Activated CD8-positive, alpha-beta T cell treated with anti-CD3 and anti-CD28 coated beads, Interleukin-2, amount 10 ng/mL, durations not matched to agents 7 days and 5 days (primary cell): ENCODE data around the gene DAZAP1. TPM values are rescaled to one million over a fixed set of nuclear protein-coding genes. Genes with fewer than 3 reads are reported as not detected.
A peak's percentile ranks its signal among the peaks of the same experiment; 100 is the strongest.

Experiments used
- ATAC-seq: fragments of 150-1000 bp; cut with Tn5 transposase; one replicate; pipeline ENCODE4 v1.10.0; 2021; ENCODE audit warnings: moderate library complexity
- CTCF ChIA-PET: fragments of 350-600 bp; sonication (Branson Sonifier 250); formaldehyde crosslinking; loops from one replicate; lab custom pipeline; 2021; ENCODE audit warnings: antibody characterized with exemption; lab: Charles Lee
- POLR2A ChIA-PET: fragments of 350-600 bp; sonication (Branson Sonifier 250); formaldehyde crosslinking; loops from one replicate; lab custom pipeline; 2021; ENCODE audit warnings: antibody characterized with exemption; lab: Charles Lee
- DNase-seq: peaks from one replicate; pipeline ENCODE4 v3.0.0-alpha.2; 2020
- H3K27ac Mint-ChIP-seq: one replicate; pipeline ENCODE4 v1.8.0; 2021; ENCODE audit warnings: mild to moderate bottlenecking, mixed read lengths
- H3K27me3 Mint-ChIP-seq: one replicate; pipeline ENCODE4 v1.8.0; 2021; ENCODE audit warnings: low read depth, mixed read lengths
- H3K36me3 Mint-ChIP-seq: one replicate; pipeline ENCODE4 v1.8.0; 2021; ENCODE audit warnings: low read depth, mixed read lengths
- H3K4me1 Mint-ChIP-seq: one replicate; pipeline ENCODE4 v1.8.0; 2021; ENCODE audit warnings: low read depth, mixed read lengths
- H3K4me3 Mint-ChIP-seq: one replicate; pipeline ENCODE4 v1.8.0; 2021; ENCODE audit warnings: mild to moderate bottlenecking, mixed read lengths
- H3K9me3 Mint-ChIP-seq: one replicate; pipeline ENCODE4 v1.8.0; 2022; ENCODE audit warnings: mixed read lengths; ENCODE audit not compliant: insufficient read depth
- total RNA-seq, 2 experiments: library from RNA; stranded (reverse); gene quantifications; one replicate each; pipeline ENCODE4 v1.2.3, GENCODE V29; 2021

DAZAP1 gene
- total RNA-seq, 2 experiments from 2014 or later = 264 to 270 TPM

DNA sequence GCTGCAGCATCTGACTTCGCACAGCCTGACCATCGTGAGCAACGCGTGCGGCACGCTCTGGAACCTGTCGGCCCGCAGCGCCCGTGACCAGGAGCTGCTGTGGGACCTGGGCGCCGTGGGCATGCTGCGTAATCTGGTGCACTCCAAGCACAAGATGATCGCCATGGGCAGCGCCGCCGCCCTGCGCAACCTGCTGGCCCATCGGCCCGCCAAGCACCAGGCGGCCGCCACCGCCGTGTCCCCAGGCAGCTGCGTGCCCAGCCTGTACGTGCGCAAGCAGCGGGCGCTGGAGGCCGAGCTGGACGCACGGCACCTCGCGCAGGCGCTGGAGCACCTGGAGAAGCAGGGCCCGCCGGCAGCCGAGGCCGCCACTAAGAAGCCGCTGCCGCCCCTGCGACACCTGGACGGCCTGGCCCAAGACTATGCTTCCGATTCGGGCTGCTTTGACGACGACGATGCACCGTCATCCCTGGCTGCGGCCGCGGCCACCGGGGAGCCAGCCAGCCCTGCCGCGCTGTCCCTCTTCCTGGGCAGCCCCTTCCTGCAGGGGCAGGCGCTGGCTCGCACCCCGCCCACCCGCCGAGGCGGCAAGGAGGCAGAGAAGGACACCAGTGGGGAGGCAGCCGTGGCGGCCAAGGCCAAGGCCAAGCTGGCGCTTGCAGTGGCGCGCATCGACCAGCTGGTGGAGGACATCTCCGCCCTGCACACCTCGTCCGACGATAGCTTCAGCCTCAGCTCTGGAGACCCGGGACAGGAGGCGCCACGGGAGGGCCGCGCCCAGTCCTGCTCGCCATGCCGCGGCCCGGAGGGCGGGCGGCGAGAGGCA, 58.0 kb downstream of the DAZAP1 start:
- CTCF ChIA-PET = interaction anchor here (0.8 to 1.8 kb wide), 3 partner anchors 8 to 25 kb away, joined by 3 to 8 read pairs (median 3); partner anchors contain the start of gene REEP6
- ATAC-seq = peak; percentile 25
- peak; percentile 42 for DNase-seq
- POLR2A ChIA-PET = interaction anchor here (0.6 to 1.8 kb wide), 2 partner anchors 18 to 20 kb away, joined by 3 read pairs; no protein-coding TSS in a partner anchor
- Mint-ChIP-seq H3K27me3 (peaks cover 6% of the 10 kb centered on the region), H3K27ac (no peak overlapping the region), H3K9me3 (no peaks in the 10 kb centered on the region), H3K4me1 (peaks cover 4% of the 10 kb centered on the region), H3K4me3 (no peak overlapping the region), H3K36me3 (no peaks in the 10 kb centered on the region)

DNA sequence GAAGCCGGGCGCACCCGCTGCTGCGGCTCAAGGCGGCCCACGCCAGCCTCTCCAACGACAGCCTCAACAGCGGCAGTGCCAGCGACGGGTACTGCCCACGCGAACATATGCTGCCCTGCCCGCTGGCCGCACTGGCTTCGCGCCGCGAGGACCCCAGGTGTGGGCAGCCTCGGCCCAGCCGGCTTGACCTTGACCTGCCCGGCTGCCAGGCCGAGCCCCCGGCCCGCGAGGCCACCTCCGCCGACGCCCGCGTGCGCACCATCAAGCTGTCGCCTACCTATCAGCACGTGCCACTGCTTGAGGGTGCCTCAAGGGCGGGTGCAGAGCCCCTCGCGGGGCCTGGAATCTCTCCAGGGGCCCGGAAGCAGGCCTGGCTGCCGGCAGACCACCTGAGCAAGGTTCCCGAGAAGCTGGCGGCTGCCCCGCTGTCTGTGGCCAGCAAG, 58.7 kb downstream of the DAZAP1 start:
- CTCF ChIA-PET = interaction anchor here (0.8 to 1.8 kb wide), 3 partner anchors 9 to 25 kb away, joined by 3 to 8 read pairs (median 3); partner anchors contain the start of gene REEP6
- H3K9me3 Mint-ChIP-seq = no peaks in the 10 kb centered on the region
- H3K4me3 Mint-ChIP-seq = no peak overlapping the region
- H3K27me3 Mint-ChIP-seq = peaks cover 6% of the 10 kb centered on the region
- no peaks in the 10 kb centered on the region for H3K36me3 Mint-ChIP-seq
- peaks cover 5% of the 10 kb centered on the region for H3K4me1 Mint-ChIP-seq
- ATAC-seq (no peak), DNase-seq (no peak)
- POLR2A ChIA-PET = interaction anchor here (0.6 to 1.8 kb wide), 3 partner anchors 19 to 25 kb away, joined by 3 read pairs; partner anchors contain the start of gene REEP6
- H3K27ac Mint-ChIP-seq = no peak overlapping the region

DNA sequence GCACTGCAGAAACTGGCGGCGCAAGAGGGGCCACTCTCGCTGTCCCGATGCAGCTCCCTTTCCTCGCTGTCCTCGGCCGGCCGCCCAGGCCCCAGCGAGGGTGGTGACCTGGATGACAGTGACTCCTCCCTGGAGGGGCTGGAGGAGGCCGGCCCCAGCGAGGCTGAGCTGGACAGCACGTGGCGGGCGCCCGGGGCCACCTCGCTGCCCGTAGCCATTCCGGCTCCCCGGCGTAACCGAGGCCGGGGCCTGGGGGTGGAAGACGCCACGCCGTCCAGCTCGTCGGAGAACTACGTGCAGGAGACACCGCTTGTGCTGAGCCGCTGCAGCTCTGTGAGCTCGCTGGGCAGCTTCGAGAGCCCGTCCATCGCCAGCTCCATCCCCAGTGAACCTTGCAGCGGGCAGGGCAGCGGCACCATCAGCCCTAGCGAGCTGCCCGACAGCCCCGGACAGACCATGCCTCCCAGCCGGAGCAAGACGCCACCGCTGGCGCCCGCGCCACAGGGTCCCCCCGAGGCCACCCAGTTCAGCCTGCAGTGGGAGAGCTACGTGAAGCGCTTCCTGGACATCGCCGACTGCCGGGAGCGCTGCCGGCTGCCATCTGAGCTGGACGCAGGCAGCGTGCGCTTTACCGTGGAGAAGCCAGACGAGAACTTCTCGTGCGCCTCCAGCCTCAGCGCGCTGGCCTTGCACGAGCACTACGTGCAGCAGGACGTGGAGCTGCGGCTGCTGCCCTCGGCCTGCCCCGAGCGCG, 59.3 kb downstream of the DAZAP1 start:
- POLR2A ChIA-PET = interaction anchor here (1.4 to 1.8 kb wide), 2 partner anchors 22 to 24 kb away, joined by 3 read pairs; partner anchors contain the start of gene REEP6

DNA sequence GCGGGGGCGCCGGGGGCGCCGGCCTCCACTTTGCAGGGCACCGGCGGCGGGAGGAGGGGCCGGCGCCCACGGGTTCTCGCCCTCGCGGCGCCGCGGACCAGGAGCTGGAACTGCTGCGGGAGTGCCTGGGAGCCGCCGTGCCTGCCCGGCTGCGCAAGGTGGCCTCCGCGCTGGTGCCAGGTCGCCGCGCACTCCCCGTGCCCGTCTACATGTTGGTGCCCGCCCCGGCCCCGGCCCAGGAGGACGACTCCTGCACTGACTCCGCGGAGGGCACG, 59.8 kb downstream of the DAZAP1 start:
- peaks cover 15% of the 10 kb centered on the region for H3K27me3 Mint-ChIP-seq

More for the DNA sequence above, 59.3 kb downstream of the DAZAP1 start:
- no peaks in the 10 kb centered on the region for H3K9me3 Mint-ChIP-seq
- no peak overlapping the region for H3K27ac Mint-ChIP-seq
- no peak for DNase-seq
- ATAC-seq = no peak
- CTCF ChIA-PET = interaction anchor here (0.7 to 1.8 kb wide), 4 partner anchors 9 to 24 kb away, joined by 3 to 8 read pairs (median 3); partner anchors contain the start of gene REEP6
- no peaks in the 10 kb centered on the region for H3K36me3 Mint-ChIP-seq
- no peak overlapping the region for H3K4me3 Mint-ChIP-seq
- peaks cover 9% of the 10 kb centered on the region for H3K4me1 Mint-ChIP-seq
- peaks cover 10% of the 10 kb centered on the region for H3K27me3 Mint-ChIP-seq

DNA sequence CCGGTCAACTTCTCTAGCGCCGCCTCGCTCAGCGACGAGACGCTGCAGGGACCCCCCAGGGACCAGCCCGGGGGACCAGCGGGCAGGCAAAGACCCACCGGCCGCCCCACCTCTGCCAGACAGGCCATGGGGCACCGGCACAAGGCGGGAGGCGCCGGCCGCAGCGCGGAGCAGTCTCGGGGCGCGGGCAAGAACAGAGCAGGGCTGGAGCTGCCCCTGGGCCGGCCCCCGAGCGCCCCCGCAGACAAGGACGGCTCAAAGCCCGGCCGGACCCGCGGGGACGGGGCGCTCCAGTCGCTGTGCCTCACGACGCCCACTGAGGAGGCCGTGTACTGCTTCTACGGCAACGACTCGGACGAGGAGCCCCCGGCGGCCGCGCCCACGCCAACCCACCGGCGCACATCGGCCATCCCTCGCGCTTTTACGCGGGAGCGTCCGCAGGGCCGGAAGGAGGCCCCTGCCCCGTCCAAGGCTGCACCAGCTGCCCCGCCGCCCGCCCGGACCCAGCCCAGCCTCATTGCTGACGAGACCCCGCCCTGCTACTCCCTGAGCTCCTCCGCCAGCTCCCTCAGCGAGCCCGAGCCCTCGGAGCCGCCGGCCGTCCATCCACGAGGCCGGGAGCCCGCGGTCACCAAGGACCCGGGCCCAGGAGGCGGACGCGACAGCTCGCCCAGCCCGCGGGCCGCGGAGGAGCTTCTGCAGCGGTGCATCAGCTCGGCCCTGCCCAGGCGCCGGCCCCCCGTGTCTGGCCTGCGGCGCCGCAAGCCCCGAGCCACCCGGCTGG, 60.3 kb downstream of the DAZAP1 start:
- ATAC-seq = no peak
- Mint-ChIP-seq H3K27me3 (peaks cover 15% of the 10 kb centered on the region), H3K9me3 (no peaks in the 10 kb centered on the region), H3K27ac (no peak overlapping the region), H3K36me3 (no peaks in the 10 kb centered on the region), H3K4me3 (no peak overlapping the region), H3K4me1 (peaks cover 11% of the 10 kb centered on the region)
- POLR2A ChIA-PET = interaction anchor here (1.4 kb wide), 1 partner anchor 23 kb away, joined by 3 read pairs; the partner anchor contains the start of gene REEP6
- no peak for DNase-seq
- CTCF ChIA-PET = interaction anchor here (0.7 to 1.8 kb wide), 2 partner anchors 23 kb away, joined by 3 to 8 read pairs; partner anchors contain the start of gene REEP6

More for the DNA sequence above, 59.8 kb downstream of the DAZAP1 start:
- Mint-ChIP-seq H3K4me3 (no peak overlapping the region), H3K9me3 (no peaks in the 10 kb centered on the region), H3K4me1 (peaks cover 11% of the 10 kb centered on the region), H3K36me3 (no peaks in the 10 kb centered on the region), H3K27ac (no peak overlapping the region)
- DNase-seq (no peak), ATAC-seq (no peak)
- POLR2A ChIA-PET = interaction anchor here (1.4 to 1.8 kb wide), 2 partner anchors 22 to 24 kb away, joined by 3 read pairs; partner anchors contain the start of gene REEP6
- CTCF ChIA-PET = interaction anchor here (0.7 to 1.8 kb wide), 2 partner anchors 23 to 24 kb away, joined by 3 to 8 read pairs; partner anchors contain the start of gene REEP6

DNA sequence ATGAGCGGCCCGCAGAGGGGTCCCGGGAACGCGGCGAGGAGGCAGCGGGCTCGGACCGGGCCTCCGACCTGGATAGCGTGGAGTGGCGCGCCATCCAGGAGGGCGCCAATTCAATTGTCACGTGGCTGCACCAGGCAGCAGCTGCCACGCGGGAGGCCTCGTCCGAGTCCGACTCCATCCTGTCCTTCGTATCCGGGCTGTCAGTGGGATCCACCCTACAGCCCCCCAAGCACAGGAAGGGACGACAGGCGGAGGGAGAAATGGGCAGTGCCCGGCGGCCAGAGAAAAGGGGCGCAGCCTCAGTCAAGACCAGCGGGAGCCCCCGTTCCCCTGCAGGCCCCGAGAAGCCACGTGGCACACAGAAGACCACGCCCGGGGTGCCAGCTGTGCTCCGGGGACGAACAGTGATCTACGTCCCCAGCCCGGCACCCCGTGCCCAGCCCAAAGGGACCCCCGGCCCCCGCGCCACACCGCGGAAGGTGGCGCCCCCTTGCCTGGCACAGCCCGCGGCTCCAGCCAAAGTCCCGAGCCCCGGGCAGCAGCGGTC, 61.0 kb downstream of the DAZAP1 start:
- POLR2A ChIA-PET = no interaction called here
- H3K4me3 Mint-ChIP-seq = no peak overlapping the region
- H3K36me3 Mint-ChIP-seq = peaks cover under 1% of the 10 kb centered on the region
- no peak for ATAC-seq
- no peaks in the 10 kb centered on the region for H3K9me3 Mint-ChIP-seq
- H3K4me1 Mint-ChIP-seq = peaks cover 11% of the 10 kb centered on the region
- DNase-seq = no peak
- peaks cover 18% of the 10 kb centered on the region for H3K27me3 Mint-ChIP-seq
- H3K27ac Mint-ChIP-seq = no peak overlapping the region
- CTCF ChIA-PET = no interaction called here

DNA sequence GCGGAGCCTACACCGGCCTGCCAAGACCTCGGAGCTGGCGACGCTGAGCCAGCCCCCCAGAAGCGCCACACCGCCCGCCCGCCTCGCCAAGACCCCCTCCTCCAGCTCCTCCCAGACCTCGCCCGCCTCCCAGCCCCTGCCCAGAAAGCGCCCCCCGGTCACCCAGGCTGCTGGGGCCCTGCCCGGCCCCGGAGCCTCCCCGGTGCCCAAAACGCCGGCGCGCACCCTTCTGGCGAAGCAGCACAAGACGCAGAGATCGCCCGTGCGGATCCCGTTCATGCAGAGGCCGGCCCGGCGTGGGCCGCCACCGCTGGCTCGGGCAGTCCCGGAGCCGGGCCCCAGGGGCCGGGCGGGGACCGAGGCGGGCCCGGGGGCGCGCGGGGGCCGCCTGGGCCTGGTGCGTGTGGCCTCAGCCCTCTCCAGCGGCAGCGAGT, 61.5 kb downstream of the DAZAP1 start:
- ChIA-PET POLR2A (interaction anchor here (0.7 kb wide), 1 partner anchor 11 kb away, joined by 3 read pairs; no protein-coding TSS in a partner anchor), CTCF (no interaction called here)
- Mint-ChIP-seq H3K27me3 (peaks cover 18% of the 10 kb centered on the region), H3K27ac (no peak overlapping the region), H3K9me3 (no peaks in the 10 kb centered on the region), H3K4me1 (peaks cover 11% of the 10 kb centered on the region), H3K36me3 (peaks cover 2% of the 10 kb centered on the region), H3K4me3 (no peak overlapping the region)
- DNase-seq (no peak), ATAC-seq (peak; percentile 23)

DNA sequence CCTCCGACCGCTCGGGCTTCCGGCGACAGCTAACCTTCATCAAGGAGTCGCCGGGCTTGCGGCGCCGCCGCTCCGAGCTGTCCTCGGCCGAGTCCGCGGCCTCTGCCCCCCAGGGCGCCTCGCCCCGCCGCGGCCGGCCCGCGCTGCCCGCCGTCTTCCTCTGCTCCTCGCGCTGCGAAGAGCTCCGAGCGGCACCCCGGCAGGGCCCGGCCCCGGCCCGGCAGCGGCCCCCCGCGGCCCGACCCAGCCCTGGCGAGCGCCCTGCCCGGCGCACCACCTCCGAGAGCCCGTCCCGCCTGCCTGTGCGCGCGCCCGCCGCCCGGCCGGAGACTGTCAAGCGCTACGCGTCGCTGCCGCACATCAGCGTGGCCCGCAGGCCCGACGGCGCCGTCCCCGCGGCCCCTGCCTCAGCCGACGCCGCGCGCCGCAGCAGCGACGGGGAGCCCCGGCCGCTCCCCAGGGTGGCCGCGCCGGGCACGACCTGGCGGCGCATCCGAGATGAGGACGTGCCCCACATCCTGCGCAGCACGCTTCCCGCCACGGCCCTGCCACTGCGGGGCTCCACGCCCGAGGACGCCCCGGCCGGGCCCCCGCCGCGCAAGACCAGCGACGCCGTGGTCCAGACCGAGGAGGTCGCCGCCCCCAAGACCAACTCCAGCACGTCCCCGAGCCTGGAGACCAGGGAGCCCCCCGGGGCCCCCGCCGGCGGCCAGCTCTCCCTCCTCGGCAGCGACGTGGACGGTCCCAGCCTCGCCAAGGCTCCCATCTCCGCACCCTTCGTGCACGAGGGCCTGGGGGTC, 62.1 kb downstream of the DAZAP1 start:
- Mint-ChIP-seq H3K4me3 (no peak overlapping the region), H3K9me3 (no peaks in the 10 kb centered on the region), H3K27ac (no peak overlapping the region), H3K4me1 (peaks cover 11% of the 10 kb centered on the region), H3K27me3 (peaks cover 18% of the 10 kb centered on the region), H3K36me3 (peaks cover 2% of the 10 kb centered on the region)
- CTCF ChIA-PET = no interaction called here
- POLR2A ChIA-PET = interaction anchor here (0.7 kb wide), 1 partner anchor 11 kb away, joined by 3 read pairs; no protein-coding TSS in a partner anchor
- DNase-seq (peak; percentile 39), ATAC-seq (peak; percentile 42)

DNA sequence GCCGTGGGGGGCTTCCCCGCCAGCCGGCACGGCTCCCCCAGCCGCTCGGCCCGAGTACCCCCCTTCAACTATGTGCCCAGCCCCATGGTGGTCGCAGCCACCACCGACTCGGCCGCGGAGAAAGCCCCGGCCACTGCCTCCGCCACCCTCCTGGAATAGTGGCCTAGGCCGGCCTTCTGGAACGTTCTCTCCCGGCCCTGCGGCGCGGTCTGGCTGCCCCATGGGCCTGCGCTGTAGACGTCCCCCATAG, 62.6 kb downstream of the DAZAP1 start:
- Mint-ChIP-seq H3K27ac (peak overlapping the region; percentile 61), H3K4me1 (peaks cover 11% of the 10 kb centered on the region), H3K4me3 (peak overlapping the region; percentile 65), H3K27me3 (peaks cover 18% of the 10 kb centered on the region), H3K36me3 (peaks cover 2% of the 10 kb centered on the region), H3K9me3 (no peaks in the 10 kb centered on the region)
- ATAC-seq (no peak), DNase-seq (no peak)
- ChIA-PET CTCF (no interaction called here), POLR2A (no interaction called here)

DNA sequence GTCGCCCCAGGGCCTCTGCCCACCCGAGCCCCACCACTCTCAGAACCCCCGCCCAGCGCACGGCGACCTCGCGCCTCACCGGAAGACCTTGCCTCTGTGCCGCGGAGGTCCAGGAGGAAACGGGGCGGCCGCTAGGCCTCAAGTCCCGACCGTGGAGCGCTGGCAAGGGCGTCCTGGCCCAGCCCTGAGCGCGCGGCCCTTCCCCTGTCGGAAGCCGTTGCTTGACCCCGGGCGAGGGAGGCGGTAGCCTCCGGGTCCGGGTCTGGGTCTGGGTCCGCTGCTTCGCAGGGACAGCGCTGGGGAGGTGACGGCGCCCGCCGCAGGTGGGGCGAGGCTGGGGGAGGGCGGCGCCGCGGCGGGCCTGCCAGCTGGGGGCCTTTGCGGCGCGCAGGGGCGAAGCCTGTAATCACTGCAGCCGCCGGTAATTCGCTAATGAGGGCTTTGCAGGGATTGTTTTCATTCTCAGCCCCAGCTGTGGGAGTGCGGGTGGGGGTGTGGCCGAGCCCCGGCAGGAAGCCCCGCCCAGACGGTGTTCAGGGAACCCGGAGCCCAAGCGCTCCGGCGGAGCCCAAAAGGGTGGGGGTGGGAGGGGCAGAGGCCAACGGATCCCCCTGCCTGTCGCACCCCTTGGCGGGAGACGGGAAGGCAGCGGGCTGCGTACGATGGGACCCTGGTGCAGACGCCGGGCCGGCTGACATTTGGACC, 63.1 kb downstream of the DAZAP1 start:
- Mint-ChIP-seq H3K9me3 (no peaks in the 10 kb centered on the region), H3K4me1 (peaks cover 11% of the 10 kb centered on the region), H3K27me3 (peaks cover 18% of the 10 kb centered on the region), H3K36me3 (peaks cover 2% of the 10 kb centered on the region), H3K27ac (peak overlapping the region; percentile 61), H3K4me3 (peak overlapping the region; percentile 65)
- ChIA-PET CTCF (interaction anchor here (2.1 kb wide), 1 partner anchor 25 kb away, joined by 8 read pairs; no protein-coding TSS in a partner anchor), POLR2A (interaction anchor here (0.6 to 0.8 kb wide), 2 partner anchors 18 to 37 kb away, joined by 3 to 4 read pairs; no protein-coding TSS in a partner anchor)
- peak; percentile 80 for DNase-seq
- peak; percentile 64 for ATAC-seq
